VCaP (cell line): ENCODE results near the gene PTPRD.

Experiments used
- H3K27ac ChIP-seq: fragments of 450-650 bp; 2 replicates; pipeline ENCODE4 v1.5.1; 2017
- TF ChIP-seq, protein P1 (sequence below): fragments of 450-650 bp; conservative IDR thresholded peaks from 2 replicates; pipeline ENCODE4 v1.5.1; 2017; ENCODE audit warnings: mild to moderate bottlenecking, moderate library complexity

PTPRD gene

DNA sequence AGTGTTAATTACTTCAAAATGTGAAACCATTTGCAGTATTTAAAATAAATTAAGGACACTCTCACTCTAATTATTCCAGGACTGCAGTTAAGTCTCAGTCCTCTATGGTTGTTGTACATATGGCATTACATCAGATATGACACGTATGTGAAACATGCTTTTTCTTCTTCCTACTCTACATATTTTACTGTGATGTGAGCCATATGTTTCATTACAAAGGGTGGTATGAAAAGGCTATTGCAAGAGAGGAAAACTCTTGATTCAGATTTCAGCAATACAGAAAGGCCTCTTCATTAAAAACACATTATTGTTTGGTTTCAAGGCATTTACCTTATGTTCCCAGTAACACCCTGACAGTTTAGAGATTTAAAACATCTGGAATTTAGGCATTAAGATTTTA, 1848.8 kb downstream of the PTPRD start:
- TF ChIP-seq, protein P1, sequence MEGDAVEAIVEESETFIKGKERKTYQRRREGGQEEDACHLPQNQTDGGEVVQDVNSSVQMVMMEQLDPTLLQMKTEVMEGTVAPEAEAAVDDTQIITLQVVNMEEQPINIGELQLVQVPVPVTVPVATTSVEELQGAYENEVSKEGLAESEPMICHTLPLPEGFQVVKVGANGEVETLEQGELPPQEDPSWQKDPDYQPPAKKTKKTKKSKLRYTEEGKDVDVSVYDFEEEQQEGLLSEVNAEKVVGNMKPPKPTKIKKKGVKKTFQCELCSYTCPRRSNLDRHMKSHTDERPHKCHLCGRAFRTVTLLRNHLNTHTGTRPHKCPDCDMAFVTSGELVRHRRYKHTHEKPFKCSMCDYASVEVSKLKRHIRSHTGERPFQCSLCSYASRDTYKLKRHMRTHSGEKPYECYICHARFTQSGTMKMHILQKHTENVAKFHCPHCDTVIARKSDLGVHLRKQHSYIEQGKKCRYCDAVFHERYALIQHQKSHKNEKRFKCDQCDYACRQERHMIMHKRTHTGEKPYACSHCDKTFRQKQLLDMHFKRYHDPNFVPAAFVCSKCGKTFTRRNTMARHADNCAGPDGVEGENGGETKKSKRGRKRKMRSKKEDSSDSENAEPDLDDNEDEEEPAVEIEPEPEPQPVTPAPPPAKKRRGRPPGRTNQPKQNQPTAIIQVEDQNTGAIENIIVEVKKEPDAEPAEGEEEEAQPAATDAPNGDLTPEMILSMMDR, result no peak
- no peak overlapping the region for H3K27ac ChIP-seq

DNA sequence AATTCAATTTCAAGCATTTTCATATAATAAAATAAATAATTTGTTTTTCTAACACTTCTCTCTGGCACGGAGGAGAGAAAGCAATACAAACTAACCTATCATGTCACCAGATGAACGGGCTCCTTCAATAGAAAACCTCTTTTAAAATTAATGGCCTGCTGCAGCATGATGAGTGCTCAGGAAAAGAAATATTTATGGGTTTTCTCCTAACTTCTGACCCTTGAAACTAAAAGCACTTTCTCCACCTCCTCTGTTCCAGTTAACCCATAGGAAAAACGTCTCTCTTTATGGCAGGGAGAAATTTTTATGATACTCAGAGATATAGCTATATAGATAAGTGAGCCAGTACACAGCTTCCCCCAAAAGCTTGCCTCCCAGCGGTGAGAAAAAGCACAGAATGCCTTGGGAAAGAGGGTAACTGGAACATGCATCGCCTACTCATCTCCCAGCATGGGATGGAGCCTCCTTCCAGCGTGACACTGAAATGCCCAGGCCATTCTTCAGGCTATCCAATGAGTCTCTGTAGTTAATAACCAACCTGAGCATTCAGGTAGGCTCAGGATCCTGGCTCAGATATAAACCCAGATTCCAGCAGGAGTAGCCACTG, 1850.2 kb downstream of the PTPRD start:
- TF ChIP-seq, protein P1, result no peak
- no peak overlapping the region for H3K27ac ChIP-seq

DNA sequence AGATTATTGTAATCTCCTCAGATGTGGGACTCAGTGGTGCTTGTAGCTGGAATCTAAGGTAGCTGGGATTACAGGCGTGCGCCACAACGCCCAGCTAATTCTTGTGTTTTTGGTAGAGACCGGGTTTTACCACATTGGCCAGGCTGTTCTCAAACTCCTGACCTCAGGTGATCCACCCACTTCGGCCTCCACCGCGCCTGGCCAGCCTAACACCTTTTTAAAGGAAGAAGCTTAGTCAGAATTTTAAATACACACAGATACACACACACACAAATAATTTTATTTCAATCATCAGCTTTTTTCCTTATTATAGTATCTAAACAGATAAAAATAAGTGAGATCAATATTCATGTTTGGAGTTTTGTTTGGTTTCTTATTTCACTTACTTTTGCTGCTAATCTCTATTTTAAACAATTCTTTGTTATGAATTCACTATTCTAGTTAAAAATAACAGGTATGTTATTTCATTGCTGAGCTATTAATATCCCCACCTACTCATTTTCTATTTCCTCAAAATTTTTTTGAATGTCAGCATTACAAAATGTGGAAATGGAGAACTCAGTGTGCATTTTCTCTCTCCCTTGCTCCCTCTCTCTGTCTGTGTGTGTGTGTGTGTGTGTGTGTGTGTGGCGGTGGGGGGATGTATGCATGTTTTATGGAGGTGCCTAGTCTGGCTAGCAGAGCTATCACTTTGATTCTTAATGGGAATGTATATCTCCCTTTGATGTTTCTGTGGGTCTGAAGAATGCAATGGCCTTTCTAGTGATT, 1852.6 kb downstream of the PTPRD start:
- no peak overlapping the region for H3K27ac ChIP-seq
- TF ChIP-seq, protein P1, result no peak

DNA sequence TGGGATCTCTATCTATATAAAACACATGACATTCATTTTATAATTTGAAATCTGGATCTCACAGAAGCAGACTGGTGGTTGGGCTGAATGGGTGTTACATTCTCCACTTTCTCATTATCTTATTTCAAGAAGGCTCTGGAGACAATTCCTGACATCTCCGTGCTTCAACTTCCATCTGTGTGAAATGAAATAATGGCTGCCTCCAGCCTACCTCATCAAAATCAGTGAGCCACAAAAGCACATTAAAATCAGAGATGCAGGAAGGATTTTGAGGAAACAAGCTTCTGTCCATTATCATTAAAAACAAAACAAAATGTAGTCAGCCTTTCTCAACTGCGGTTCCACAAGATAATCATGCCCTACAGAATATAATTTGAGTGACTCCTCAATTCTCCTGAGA, 1854.9 kb downstream of the PTPRD start:
- TF ChIP-seq, protein P1, result no peak
- no peak overlapping the region for H3K27ac ChIP-seq

DNA sequence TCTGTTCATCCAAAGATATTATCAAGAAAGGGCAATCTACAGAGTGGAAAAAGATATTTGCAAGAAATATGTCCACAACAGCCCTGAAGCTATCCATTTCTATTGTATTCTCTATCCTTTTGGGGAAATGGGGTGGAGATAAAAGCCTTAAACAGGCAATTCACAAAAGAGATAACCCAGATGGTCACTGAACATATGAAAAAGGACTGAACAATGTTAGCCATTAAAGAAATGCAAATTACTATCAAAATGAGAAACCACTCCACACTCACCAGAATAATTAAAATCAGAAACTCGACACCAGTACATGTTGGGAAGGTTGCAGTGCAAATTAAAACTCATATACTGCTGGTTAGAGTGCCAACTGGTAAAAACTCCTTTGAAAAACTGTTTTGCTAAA, 1858.1 kb downstream of the PTPRD start:
- no peak overlapping the region for H3K27ac ChIP-seq
- TF ChIP-seq, protein P1, result no peak

DNA sequence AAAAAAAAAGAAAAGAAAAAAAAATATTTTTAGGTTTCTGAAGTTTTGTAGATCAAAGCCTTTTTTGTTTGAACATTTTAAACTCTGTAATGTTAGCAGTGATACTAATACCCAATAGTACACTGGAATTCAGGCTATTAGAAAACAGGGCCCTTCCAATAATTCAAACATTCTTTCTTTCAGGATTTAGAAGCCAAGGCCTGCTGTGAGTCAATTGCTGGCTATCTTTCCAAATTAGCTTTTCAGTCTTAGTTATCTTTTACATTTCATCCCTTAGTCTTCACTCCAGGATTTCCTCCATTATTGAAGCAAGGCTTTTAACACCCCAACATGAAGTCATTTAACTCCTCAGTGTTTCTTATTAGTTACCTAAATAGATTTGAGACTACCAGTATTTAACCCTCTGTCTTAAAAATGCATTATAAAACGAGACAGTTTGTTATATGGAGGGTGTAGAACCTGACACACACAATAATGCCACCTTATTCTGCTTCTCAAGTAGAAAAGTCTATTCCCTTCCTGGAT, 1861.3 kb downstream of the PTPRD start:
- no peak overlapping the region for H3K27ac ChIP-seq
- TF ChIP-seq, protein P1, result no peak

DNA sequence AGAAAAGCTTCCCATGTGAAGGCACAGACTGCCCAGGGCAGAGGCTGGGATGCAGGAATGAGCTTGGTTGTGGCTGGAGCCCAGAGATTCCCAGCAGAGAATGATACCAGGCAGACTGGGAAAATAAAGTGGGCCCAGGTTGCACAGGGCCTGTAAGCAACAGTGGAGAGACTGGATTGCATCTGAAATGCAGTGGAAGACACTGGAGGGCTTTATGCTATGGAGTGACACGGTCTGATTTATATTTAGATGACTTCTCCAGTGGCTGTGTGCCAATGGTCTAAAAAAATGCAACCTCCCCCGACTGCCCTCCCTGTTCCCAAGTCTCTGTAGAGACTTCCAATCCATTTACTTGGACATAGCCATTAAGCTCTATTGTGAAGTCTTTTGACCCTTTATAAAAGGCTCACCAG, 1862.2 kb downstream of the PTPRD start:
- TF ChIP-seq, protein P1, result no peak
- no peak overlapping the region for H3K27ac ChIP-seq
